Testis (tissue), 2 donors: Measurements from ENCODE around the gene IPO7.

ENCODE experiments used
- POLR2A ChIP-seq: fragments of 450-650 bp; IDR thresholded peaks from one replicate; pipeline ENCODE4 v1.6.1; 2017; ENCODE audit warnings: antibody characterized with exemption, mild to moderate bottlenecking, moderate library complexity
- TF ChIP-seq, protein P1 (sequence below), 3 experiments: fragments of 450-650 bp in 2 of 3; fragments of 200-600 bp in 1 of 3; sonication (generic) in 1 of 3; IDR thresholded peaks; one replicate each; pipeline ENCODE4 v1.5.1; 2016 to 2019; ENCODE audit warnings: antibody characterized with exemption in 3 of 3, mild to moderate bottlenecking in 2 of 3, moderate library complexity in 1 of 3

DNA sequence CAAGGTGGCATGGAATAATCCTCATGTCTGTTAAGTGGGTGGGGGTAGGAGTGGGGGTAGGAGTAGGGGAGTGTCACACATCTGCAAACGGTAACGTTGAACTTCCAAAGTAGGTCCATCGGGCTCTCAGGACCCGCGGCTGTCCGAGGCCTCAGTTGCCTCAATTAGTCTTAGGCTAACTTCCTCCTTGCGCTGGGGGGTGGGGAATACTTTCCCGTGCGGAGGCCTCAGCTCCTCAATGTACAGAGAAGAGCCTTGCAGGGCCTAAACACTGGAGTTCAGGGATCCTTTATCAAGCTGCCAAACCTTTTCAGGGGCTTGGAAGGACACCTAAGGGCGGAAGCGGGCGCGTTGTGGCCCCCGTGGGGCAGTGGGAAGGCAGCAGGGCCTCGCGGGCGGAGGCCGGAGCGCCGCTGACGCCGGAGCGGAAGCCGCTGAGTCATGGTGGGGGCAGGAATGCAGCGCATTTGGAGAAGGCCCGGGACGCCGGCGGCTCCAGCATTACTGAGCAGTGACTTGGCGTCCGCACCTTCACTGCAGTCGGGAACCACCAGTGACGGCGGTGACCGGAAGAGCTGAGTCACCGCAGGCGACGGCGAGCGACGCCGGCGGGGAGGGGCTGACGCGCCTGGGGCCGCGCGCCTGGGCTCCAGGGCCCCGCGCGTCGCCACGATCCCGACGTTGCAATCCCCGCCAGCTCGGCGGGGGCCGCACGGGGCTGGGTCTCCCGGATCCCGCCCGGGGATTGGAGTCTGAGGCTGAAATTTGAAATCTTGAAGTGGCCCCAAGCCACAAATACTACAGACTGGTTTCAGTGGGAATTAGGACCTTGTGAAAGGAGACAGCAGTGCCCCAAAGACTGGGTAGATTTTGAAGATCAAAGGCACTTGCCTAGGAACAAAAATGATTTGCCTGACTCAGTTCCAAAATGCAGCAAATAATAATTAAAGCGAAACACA, 20.2 kb upstream of the IPO7 start:
- TF ChIP-seq, protein P1, sequence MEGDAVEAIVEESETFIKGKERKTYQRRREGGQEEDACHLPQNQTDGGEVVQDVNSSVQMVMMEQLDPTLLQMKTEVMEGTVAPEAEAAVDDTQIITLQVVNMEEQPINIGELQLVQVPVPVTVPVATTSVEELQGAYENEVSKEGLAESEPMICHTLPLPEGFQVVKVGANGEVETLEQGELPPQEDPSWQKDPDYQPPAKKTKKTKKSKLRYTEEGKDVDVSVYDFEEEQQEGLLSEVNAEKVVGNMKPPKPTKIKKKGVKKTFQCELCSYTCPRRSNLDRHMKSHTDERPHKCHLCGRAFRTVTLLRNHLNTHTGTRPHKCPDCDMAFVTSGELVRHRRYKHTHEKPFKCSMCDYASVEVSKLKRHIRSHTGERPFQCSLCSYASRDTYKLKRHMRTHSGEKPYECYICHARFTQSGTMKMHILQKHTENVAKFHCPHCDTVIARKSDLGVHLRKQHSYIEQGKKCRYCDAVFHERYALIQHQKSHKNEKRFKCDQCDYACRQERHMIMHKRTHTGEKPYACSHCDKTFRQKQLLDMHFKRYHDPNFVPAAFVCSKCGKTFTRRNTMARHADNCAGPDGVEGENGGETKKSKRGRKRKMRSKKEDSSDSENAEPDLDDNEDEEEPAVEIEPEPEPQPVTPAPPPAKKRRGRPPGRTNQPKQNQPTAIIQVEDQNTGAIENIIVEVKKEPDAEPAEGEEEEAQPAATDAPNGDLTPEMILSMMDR (IDR thresholded peaks at IDR 0.05): no peak
- TF ChIP-seq POLR2A: no peak
